ENCODE data around the gene MTA2.

- no peak for TF ChIP-seq CTCF (conservative IDR thresholded peaks at IDR 0.05 in 1 of 2, IDR thresholded peaks at IDR 0.05 in 1 of 2; ENCODE audit: extremely low read depth in 1 of 2, insufficient read depth in 1 of 2, low read depth in 1 of 2, low read length in 2 of 2)
- no peak for TF ChIP-seq EZH2 (IDR thresholded peaks at IDR 0.05; ENCODE audit: borderline replicate concordance, low read length)
Measured at GRCh38 chr11:62553080-62553838, 48.4 kb downstream of the MTA2 start.

Measured in mammary epithelial cell (primary cell).